Endothelial cell of umbilical vein (primary cell): ENCODE measurements around the gene MYL2. TPM values are rescaled to one million over a fixed set of nuclear protein-coding genes. Genes with fewer than 3 reads are reported as not detected.

Experiments used
- BruUV-seq: library from RNA; stranded (reverse); fragments of 400-500 nt; replicated peaks from 2 replicates; lab custom pipeline; 2021; lab: Mats Ljungman, UMichigan
- CTCF ChIA-PET: fragments of 300-600, 350-600 bp; sonication (Branson Sonifier 250); formaldehyde crosslinking; loops from one replicate; lab custom pipeline; 2021; ENCODE audit warnings: antibody characterized with exemption, inconsistent platforms; lab: Charles Lee
- POLR2A ChIA-PET: fragments of 300-600, 350-600 bp; sonication (Branson Sonifier 250); formaldehyde crosslinking; loops from one replicate; lab custom pipeline; 2021; ENCODE audit warnings: antibody characterized with exemption, inconsistent platforms; lab: Charles Lee
- DNase-seq: peaks from one replicate; pipeline ENCODE4 v3.0.0-alpha.2; 2011; ENCODE audit warnings: low read depth, low spot score
- FAIRE-seq: peaks from 2 replicates; lab custom pipeline; 2011; peaks lifted over from hg19 to GRCh38; lab: Jason Lieb, UNC
- H2AFZ ChIP-seq: 2 replicates; pipeline ENCODE4 v1.6.0; 2012; ENCODE audit warnings: low read depth, low read length, control low read depth, inconsistent platforms
- H3K27ac ChIP-seq: 2 replicates; pipeline ENCODE4 v1.5.1; 2011; ENCODE audit warnings: low read depth, mild to moderate bottlenecking, control low read depth, low read length, moderate library complexity; ENCODE audit not compliant: insufficient read depth
- H3K27me3 ChIP-seq, 2 experiments: 2 replicates each; pipeline versions ENCODE4 v1.6.0 to v1.6.1; 2011; ENCODE audit warnings: low read length in 2 of 2, mixed read lengths in 1 of 2; ENCODE audit not compliant: control insufficient read depth in 2 of 2, insufficient read depth in 2 of 2
- H3K36me3 ChIP-seq, 2 experiments: 2 replicates in 1 of 2; 3 replicates in 1 of 2; pipeline ENCODE4 v1.5.1; 2011; ENCODE audit warnings: low read length in 2 of 2, mild to moderate bottlenecking in 1 of 2, moderate library complexity in 1 of 2; ENCODE audit not compliant: control insufficient read depth in 2 of 2, insufficient read depth in 2 of 2; ENCODE audit errors: extremely low read depth in 1 of 2
- H3K4me1 ChIP-seq: 3 replicates; pipeline ENCODE4 v1.5.1; 2011; ENCODE audit warnings: mild to moderate bottlenecking, low read length; ENCODE audit not compliant: control insufficient read depth, insufficient read depth; ENCODE audit errors: extremely low read depth
- H3K4me2 ChIP-seq: 2 replicates; pipeline ENCODE4 v1.6.1; 2011; ENCODE audit warnings: low read length, control low read depth, mixed read lengths; ENCODE audit not compliant: insufficient read depth
- H3K4me3 ChIP-seq, 3 experiments: fragments of 200-600 bp in 1 of 3; sonication (generic), shearing (Covaris generic) in 1 of 3; replicated peaks in 1 of 3; 2 replicates each; pipeline ENCODE4 v1.5.1; 2011 to 2016; ENCODE audit warnings: control low read depth in 3 of 3, low read length in 3 of 3, mild to moderate bottlenecking in 2 of 3, inconsistent platforms in 1 of 3, low read depth in 1 of 3, moderate library complexity in 1 of 3; ENCODE audit not compliant: insufficient read depth in 1 of 3
- H3K79me2 ChIP-seq: 2 replicates; pipeline ENCODE4 v1.6.0; 2012; ENCODE audit warnings: low read length, inconsistent platforms; ENCODE audit not compliant: control insufficient read depth, insufficient read depth
- H3K9ac ChIP-seq: replicated peaks from 2 replicates; pipeline ENCODE3; 2011; ENCODE audit warnings: low read length, control low read depth; ENCODE audit not compliant: insufficient read depth; ENCODE audit errors: extremely low read depth
- H3K9me1 ChIP-seq: replicated peaks from 3 replicates; pipeline ENCODE4 v1.6.0; 2011; ENCODE audit warnings: mild to moderate bottlenecking, low read length; ENCODE audit not compliant: control insufficient read depth, insufficient read depth; ENCODE audit errors: extremely low read depth
- H3K9me3 ChIP-seq: replicated peaks from 2 replicates; pipeline ENCODE4 v1.5.1; 2012; ENCODE audit warnings: low read length, inconsistent platforms; ENCODE audit not compliant: control insufficient read depth, insufficient read depth
- H4K20me1 ChIP-seq: replicated peaks from 2 replicates; pipeline ENCODE3; 2011; ENCODE audit warnings: mild to moderate bottlenecking, low read length; ENCODE audit not compliant: control insufficient read depth, insufficient read depth; ENCODE audit errors: extremely low read depth
- MYC ChIP-seq: IDR thresholded peaks from one replicate; pipeline ENCODE4 v1.6.1; 2011; ENCODE audit warnings: mild to moderate bottlenecking, low read depth, low read length
- dilution Hi-C: fragments of 300-500 bp; cut with MboI; formaldehyde crosslinking; loops from one replicate; pipeline ENCODE4 v1.15.0; 2019; ENCODE audit warnings: low sequenced_read_pairs; ENCODE audit not compliant: extremely low pct_ligation_motif_present
- intact Hi-C: fragments of 100-400 bp; cut with micrococcal nuclease; formaldehyde crosslinking; loops from one replicate; pipeline ENCODE4 v1.10.0; 2022
- polyA plus RNA-seq, 4 experiments: library from polyadenylated mRNA; depleted of rRNA in 3 of 4; stranded (reverse) in 3 of 4; unstranded in 1 of 4; fragments of >200 nt; gene quantifications; 2 replicates each; pipeline versions ENCODE4 v1.2.1 to v1.2.3, GENCODE V29; 2011 to 2012; ENCODE audit warnings: missing spikeins in 1 of 4
- total RNA-seq: library from RNA; stranded (reverse); gene quantifications from 2 replicates; pipeline ENCODE4 v1.2.3, GENCODE V29; 2021
- TF ChIP-seq, protein P1 (sequence below): IDR thresholded peaks from 2 replicates; pipeline ENCODE4 v1.6.1; 2011; ENCODE audit not compliant: insufficient read depth, insufficient read length

Gene MYL2
- total and polyA plus RNA-seq, 2 donors (not counting 3 experiments of a cell fraction or from before 2014, with no cell fraction given): 0.93 TPM; not detected in 1

GRCh38 chr12:110861729-110862128, 58.6 kb downstream of the MYL2 start:
- no peaks in the 10 kb centered on the region for H3K4me1 ChIP-seq
- ChIA-PET POLR2A (no interaction called here), CTCF (no interaction called here)
- peaks cover 0 to 4% of the 10 kb centered on the region in 2 experiments for H3K27me3 ChIP-seq
- no peaks in the 10 kb centered on the region for H3K36me3 ChIP-seq
- DNase-seq (no peak), FAIRE-seq (no peak)
- intact Hi-C loops: no loop called here
- H3K9me3 ChIP-seq: no peaks in the 10 kb centered on the region
- no peak overlapping the region for H3K9ac ChIP-seq
- dilution Hi-C loops: no loop called here
- H3K27ac ChIP-seq: no peak overlapping the region
- no peak overlapping the region for H3K4me2 ChIP-seq
- H3K79me2 ChIP-seq: no peaks in the 10 kb centered on the region
- BruUV-seq: no TSS peak
- no peak overlapping the region for H3K4me3 ChIP-seq
- H3K9me1 ChIP-seq: no peaks in the 10 kb centered on the region
- H2AFZ ChIP-seq: no peak overlapping the region
- no peaks in the 10 kb centered on the region for H4K20me1 ChIP-seq
- TF ChIP-seq MYC: no peak
- TF ChIP-seq, protein P1, sequence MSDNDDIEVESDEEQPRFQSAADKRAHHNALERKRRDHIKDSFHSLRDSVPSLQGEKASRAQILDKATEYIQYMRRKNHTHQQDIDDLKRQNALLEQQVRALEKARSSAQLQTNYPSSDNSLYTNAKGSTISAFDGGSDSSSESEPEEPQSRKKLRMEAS: no peak

Other genes with a start within 250 kb of the MYL2 start
- gene HVCN1, start 231.5 kb downstream of the MYL2 start, total RNA-seq: 3.7 and 4.8 TPM in 2 replicates
- 6.3 and 8.4 TPM in 2 replicates for gene HVCN1, start 231.5 kb downstream of the MYL2 start, polyA plus RNA-seq
- 139 and 140 TPM in 2 replicates for gene PPP1CC, start 177.7 kb downstream of the MYL2 start, total RNA-seq
- gene PPP1CC, start 177.7 kb downstream of the MYL2 start, polyA plus RNA-seq: 56.5 and 67.1 TPM in 2 replicates
- not detected in 2 replicates for gene CCDC63, start 73.6 kb downstream of the MYL2 start, total RNA-seq
- not detected in 2 replicates for gene CCDC63, start 73.6 kb downstream of the MYL2 start, polyA plus RNA-seq
- gene CUX2, start 113.6 kb upstream of the MYL2 start, total RNA-seq: not detected in 2 replicates
- not detected in 2 replicates for gene CUX2, start 113.6 kb upstream of the MYL2 start, polyA plus RNA-seq